HL-60 (cell line): ENCODE data around the gene EDEM1.

Experiments
- CTCF ChIP-seq: IDR thresholded peaks from one replicate; pipeline ENCODE4 v1.5.1; 2011; ENCODE audit warnings: low read length, control low read depth, inconsistent platforms; ENCODE audit not compliant: insufficient read depth
- GABPA ChIP-seq: IDR thresholded peaks from 2 replicates; pipeline ENCODE4 v1.6.1; 2012; ENCODE audit warnings: low read depth
- POLR2AphosphoS5 ChIP-seq: IDR thresholded peaks from 2 replicates; pipeline ENCODE4 v1.6.1; 2012; ENCODE audit warnings: low read depth
- REST ChIP-seq: IDR thresholded peaks from 2 replicates; pipeline ENCODE4 v1.6.1; 2012; ENCODE audit warnings: low read depth; ENCODE audit not compliant: insufficient replicate concordance

- TF ChIP-seq CTCF: no peak
- TF ChIP-seq REST: no peak
- TF ChIP-seq GABPA: no peak
- TF ChIP-seq POLR2AphosphoS5: no peak
Measured at GRCh38 chr3:5165698-5166097, 21.8 kb upstream of the EDEM1 start.
